BJ (cell line): Measurements from ENCODE around the gene XYLB. TPM values are rescaled to one million over a fixed set of nuclear protein-coding genes. Genes with fewer than 3 reads are reported as not detected.

Source experiments
- CTCF ChIA-PET: fragments of 350-600 bp; formaldehyde crosslinking; extraction: SDS; loops from one replicate; lab custom pipeline; 2021; ENCODE audit warnings: antibody characterized with exemption, inconsistent platforms; lab: Yijun Ruan, JAX
- POLR2A ChIA-PET: fragments of 300-600 bp; sonication (Branson Sonifier 250); formaldehyde crosslinking; extraction: SDS; loops from one replicate; lab custom pipeline; 2021; ENCODE audit warnings: antibody characterized with exemption; lab: Charles Lee
- DNase-seq: peaks from one replicate; pipeline ENCODE4 v3.0.0-alpha.2; 2011; ENCODE audit warnings: low read depth
- H3K27me3 ChIP-seq: 2 replicates; pipeline ENCODE4 v1.6.0; 2011; ENCODE audit warnings: low read length; ENCODE audit not compliant: control insufficient read depth, insufficient read depth
- H3K36me3 ChIP-seq: 2 replicates; pipeline ENCODE4 v1.5.1; 2011; ENCODE audit warnings: low read length; ENCODE audit not compliant: control insufficient read depth, insufficient read depth
- H3K4me3 ChIP-seq: 2 replicates; pipeline ENCODE4 v1.5.1; 2011; ENCODE audit warnings: low read depth, mild to moderate bottlenecking, control low read depth, low read length
- polyA plus RNA-seq: library from polyadenylated mRNA; depleted of rRNA; stranded (reverse); fragments of >200 nt; gene quantifications from 2 replicates; pipeline ENCODE4 v1.2.3, GENCODE V29; 2011
- TF ChIP-seq, protein P1 (sequence below): IDR thresholded peaks from 2 replicates; pipeline ENCODE4 v1.5.1; 2011; ENCODE audit warnings: low read depth, mild to moderate bottlenecking, control low read depth, inconsistent platforms, low read length, moderate library complexity; ENCODE audit not compliant: insufficient read depth

XYLB gene
- polyA plus RNA-seq, 1 experiment: 3.0 TPM

DNA sequence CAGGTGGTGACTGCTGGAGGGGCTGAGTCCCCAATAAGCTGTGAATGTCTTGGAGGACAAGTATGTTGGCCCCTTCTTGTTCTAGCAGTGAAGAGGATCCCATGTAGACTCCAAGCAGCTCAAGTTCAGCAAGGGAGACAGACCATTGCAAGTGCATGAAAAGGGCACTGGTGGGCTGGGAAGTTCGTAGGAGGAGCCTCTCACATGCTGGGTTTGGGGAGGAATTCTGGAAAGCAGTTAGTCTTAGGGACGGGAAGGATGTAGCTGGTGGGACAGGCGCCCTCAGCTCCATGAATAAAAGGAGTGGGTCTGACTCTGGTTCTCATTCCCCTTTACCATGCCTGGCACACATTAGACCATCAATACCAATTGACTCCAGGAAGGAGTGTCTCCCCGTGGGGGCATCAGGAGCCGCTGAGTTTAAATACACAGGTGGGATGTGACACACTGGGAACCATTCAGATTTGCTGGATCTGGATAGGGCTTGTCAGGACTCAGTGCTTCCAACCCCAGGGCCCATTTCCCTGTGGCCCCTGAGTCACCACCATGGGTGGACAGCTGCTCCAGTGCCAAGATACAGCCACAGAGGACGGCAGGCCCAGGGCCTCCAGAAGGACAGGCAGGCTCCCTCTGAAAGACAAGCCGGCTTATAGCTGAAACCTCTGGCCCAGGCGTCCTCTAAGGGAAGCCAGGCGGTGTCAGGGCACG lies 552 bp upstream of the XYLB start:
- Histone ChIP-seq H3K36me3 (no peaks in the 10 kb centered on the region; the same call in 1 of the 2 replicates), H3K4me3 (no peak overlapping the region), H3K27me3 (no peaks in the 10 kb centered on the region)
- POLR2A ChIA-PET: no interaction called here
- DNase-seq: no peak
- TF ChIP-seq, protein P1, sequence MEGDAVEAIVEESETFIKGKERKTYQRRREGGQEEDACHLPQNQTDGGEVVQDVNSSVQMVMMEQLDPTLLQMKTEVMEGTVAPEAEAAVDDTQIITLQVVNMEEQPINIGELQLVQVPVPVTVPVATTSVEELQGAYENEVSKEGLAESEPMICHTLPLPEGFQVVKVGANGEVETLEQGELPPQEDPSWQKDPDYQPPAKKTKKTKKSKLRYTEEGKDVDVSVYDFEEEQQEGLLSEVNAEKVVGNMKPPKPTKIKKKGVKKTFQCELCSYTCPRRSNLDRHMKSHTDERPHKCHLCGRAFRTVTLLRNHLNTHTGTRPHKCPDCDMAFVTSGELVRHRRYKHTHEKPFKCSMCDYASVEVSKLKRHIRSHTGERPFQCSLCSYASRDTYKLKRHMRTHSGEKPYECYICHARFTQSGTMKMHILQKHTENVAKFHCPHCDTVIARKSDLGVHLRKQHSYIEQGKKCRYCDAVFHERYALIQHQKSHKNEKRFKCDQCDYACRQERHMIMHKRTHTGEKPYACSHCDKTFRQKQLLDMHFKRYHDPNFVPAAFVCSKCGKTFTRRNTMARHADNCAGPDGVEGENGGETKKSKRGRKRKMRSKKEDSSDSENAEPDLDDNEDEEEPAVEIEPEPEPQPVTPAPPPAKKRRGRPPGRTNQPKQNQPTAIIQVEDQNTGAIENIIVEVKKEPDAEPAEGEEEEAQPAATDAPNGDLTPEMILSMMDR: no peak
- CTCF ChIA-PET: interaction anchor here (0.7 to 6.9 kb wide), 37 partner anchors 8 to 483 kb away, joined by 3 to 112 read pairs (median 6); partner anchors contain the start of genes ACAA1 and EXOG

DNA sequence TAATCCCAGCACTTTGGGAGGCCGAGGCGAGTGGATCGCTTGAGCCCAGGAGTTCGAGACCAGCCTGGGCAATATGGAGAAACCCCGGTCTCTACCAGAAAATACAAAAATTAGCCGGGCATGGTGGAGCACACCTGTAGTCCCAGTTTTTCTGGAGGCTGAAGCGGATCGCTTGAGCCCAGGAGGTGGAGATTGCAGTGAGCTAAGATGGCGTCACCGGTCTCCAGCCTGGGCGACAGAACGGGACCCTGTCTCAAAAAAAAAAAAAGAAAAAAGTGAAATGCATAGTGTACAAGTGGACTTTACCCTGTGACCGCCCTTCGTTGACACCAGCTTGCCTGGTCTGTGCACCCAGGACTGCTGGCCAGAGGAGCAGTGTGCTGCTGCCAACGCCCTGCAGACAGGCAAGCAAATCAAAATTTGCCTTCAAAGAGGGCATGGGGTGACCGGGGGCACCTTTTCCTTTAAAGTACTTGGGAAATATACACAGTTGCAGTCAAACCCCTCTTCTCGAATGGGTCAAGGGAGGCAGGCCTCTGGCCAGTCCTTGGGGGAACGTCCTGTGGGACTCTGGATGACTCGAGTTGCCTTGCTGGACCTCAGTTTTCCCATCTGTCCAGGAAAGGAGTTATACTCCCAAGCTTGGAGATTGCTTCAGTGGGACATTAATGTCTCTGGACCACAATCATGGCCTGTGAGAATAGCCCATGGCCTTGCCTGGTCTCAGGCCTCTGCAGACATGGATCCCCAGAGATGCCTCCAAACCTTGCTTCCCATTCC lies 1.0 kb downstream of the XYLB start:
- DNase-seq: no peak
- Histone ChIP-seq H3K36me3 (no peaks in the 10 kb centered on the region; the same call in 1 of the 2 replicates), H3K27me3 (no peaks in the 10 kb centered on the region), H3K4me3 (peak overlapping the region; percentile 74)
- POLR2A ChIA-PET: no interaction called here
- CTCF ChIA-PET: interaction anchor here (0.7 to 6.9 kb wide), 15 partner anchors 18 to 373 kb away, joined by 3 to 112 read pairs (median 6); no protein-coding TSS in a partner anchor
- TF ChIP-seq, protein P1: no peak

DNA sequence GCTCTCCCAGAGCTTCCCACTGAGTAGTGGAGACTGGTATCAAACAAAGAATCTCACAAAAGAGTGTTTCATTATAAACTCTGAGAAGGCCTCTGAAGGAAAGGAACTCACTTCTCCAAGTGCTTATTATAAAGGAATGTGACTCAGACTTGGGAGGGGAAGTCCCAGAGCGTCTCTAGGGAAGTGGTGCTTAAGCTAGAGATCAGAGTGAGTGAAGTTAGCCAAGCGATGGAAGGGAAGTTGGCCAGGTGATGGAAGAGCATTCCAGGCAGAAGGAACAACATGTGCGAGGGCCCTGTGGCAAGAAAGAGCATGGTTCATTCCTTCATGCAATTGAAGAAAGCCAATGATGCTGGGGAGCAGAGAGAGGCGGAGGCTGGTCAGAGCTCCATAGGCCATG lies 2.3 kb downstream of the XYLB start:
- Histone ChIP-seq H3K36me3 (no peaks in the 10 kb centered on the region; the same call in 1 of the 2 replicates), H3K27me3 (no peaks in the 10 kb centered on the region), H3K4me3 (no peak overlapping the region)
- TF ChIP-seq, protein P1: no peak
- ChIA-PET POLR2A (no interaction called here), CTCF (interaction anchor here (1.3 to 6.9 kb wide), 2 partner anchors 51 to 132 kb away, joined by 3 to 112 read pairs; no protein-coding TSS in a partner anchor)
- no peak for DNase-seq

DNA sequence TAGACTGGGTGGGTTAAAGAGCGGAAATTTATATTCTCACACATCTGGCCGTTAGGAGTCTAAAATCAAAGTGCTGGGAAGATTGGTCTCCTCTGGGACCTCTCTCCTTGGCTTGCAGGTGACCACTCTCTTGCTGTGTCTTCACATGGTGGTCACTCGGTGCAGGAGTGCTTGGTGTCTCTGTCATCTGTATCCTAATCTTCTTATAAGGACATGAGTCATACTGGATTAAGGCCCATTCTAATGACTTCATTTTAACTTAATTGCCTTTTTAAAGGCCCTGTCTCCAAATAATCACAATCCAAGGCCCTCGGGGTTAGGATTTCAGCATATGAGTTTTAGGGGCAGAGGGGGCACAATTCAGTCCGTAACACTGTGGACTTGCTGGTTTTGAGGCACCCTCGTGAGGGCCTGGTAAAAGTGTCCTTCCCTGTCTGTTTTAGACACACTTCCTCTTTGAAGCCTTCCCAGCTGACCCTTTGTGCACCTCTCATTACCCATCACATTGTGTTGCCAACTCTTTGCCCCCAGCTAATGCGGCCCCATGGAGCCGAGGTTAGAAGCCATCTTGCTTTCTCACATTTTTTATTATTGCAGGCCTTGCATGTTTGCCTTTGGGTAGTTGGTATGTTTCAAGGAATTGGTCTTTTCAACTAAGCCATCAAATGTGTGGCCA lies 3.2 kb downstream of the XYLB start:
- POLR2A ChIA-PET: no interaction called here
- Histone ChIP-seq H3K27me3 (no peaks in the 10 kb centered on the region), H3K4me3 (no peak overlapping the region), H3K36me3 (no peaks in the 10 kb centered on the region; the same call in 1 of the 2 replicates)
- TF ChIP-seq, protein P1: no peak
- CTCF ChIA-PET: interaction anchor here (1.3 to 6.9 kb wide), 2 partner anchors 52 to 131 kb away, joined by 3 to 112 read pairs; no protein-coding TSS in a partner anchor
- DNase-seq: no peak
